HUES48 (cell line): ENCODE measurements around the gene PROB1.
"Not testable (repeated sequence)": the region's sequence is repeated elsewhere in the genome, so short reads cannot be mapped to it uniquely, and the experiment has no call there.

ENCODE experiments used
- H3K27ac ChIP-seq: one replicate; pipeline ENCODE4 v1.7.0; 2013; ENCODE audit warnings: low read depth, low read length, inconsistent platforms
- H3K27me3 ChIP-seq: 2 replicates; pipeline ENCODE4 v1.6.1; 2013; ENCODE audit warnings: mild to moderate bottlenecking, low read length; ENCODE audit not compliant: control insufficient read depth, insufficient read depth
- H3K36me3 ChIP-seq: 2 replicates; pipeline ENCODE4 v1.6.1; 2013; ENCODE audit warnings: low read length; ENCODE audit not compliant: control insufficient read depth, insufficient read depth
- H3K4me1 ChIP-seq: 2 replicates; pipeline ENCODE4 v1.6.1; 2013; ENCODE audit warnings: mild to moderate bottlenecking, low read length; ENCODE audit not compliant: control insufficient read depth, insufficient read depth
- H3K4me3 ChIP-seq: 2 replicates; pipeline ENCODE4 v1.5.1; 2013; ENCODE audit warnings: mild to moderate bottlenecking, low read depth, low read length
- H3K9ac ChIP-seq: 2 replicates; pipeline ENCODE4 v1.6.1; 2013; ENCODE audit warnings: mild to moderate bottlenecking, low read depth, low read length, moderate library complexity
- H3K9me3 ChIP-seq: 2 replicates; pipeline ENCODE4 v1.6.1; 2013; ENCODE audit warnings: low read length; ENCODE audit not compliant: control insufficient read depth, insufficient read depth

The PROB1 gene

DNA sequence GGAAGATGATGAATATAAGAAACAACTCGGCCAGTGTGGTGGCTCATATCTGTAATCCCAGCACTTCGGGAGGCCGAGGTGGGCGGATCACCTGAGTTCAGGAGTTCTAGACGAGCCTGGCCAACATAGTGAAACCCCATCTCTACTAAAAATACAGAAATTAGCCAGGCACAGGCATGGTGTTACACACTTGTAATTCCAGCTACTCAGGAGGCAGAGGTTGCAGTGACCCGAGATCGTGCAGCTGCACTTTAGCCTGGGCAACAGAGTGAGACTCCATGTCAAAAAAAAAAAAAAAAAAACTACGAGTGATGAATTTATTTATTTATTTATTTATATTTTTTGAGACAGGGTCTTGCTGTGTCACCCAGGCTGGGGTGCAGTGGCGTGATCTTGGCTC lies 47.0 kb downstream of the PROB1 start:
- not testable (repeated sequence) for H3K27me3 ChIP-seq, H3K9ac ChIP-seq, H3K9me3 ChIP-seq, H3K4me1 ChIP-seq, H3K4me3 ChIP-seq, H3K27ac ChIP-seq
- H3K36me3 ChIP-seq: peaks cover 16% of the 10 kb centered on the region

- not testable (repeated sequence) for H3K4me1 ChIP-seq, H3K9me3 ChIP-seq, H3K36me3 ChIP-seq, H3K27me3 ChIP-seq, H3K4me3 ChIP-seq, H3K9ac ChIP-seq, H3K27ac ChIP-seq
These were observed 49.5 kb downstream of the PROB1 start for GRCh38 chr5:139345442-139345841.

DNA sequence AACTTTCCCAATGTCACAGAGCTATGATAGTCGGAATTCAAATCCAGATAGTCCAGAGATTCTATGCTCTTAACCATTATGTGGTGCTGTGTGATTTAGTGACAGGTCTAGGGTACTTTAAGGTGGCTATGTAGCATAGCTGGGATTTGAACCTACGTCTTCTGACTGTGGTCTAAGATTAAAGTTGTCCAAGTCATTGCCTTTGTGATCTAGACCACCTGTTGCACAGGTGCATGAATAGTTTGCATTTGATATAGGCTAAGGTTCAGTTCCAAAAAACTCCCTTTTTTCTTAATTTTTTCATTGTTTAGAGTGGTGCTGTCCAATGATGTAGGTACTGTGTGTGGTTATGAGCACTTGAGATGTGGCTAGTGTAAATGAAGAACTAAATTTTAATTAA lies 50.7 kb downstream of the PROB1 start:
- Histone ChIP-seq H3K27ac (no peak overlapping the region), H3K4me3 (no peak overlapping the region), H3K36me3 (peaks cover 8% of the 10 kb centered on the region), H3K9me3 (no peaks in the 10 kb centered on the region), H3K4me1 (peaks cover 8% of the 10 kb centered on the region), H3K9ac (no peak overlapping the region), H3K27me3 (no peaks in the 10 kb centered on the region)

- Histone ChIP-seq H3K9ac (0 out of 2 replicates have a peak overlapping the region, but pooled peaks have one; percentile 3), H3K4me3 (peak overlapping the region; percentile 99), H3K4me1 (peaks cover 8% of the 10 kb centered on the region)
These were observed 51.4 kb downstream of the PROB1 start for GRCh38 chr5:139343476-139343875.

GRCh38 chr5:139342423-139342723 lies 52.5 kb downstream of the PROB1 start:
- H3K9ac ChIP-seq: peak overlapping the region; percentile 78
- peak overlapping the region; percentile 99 for H3K4me3 ChIP-seq
- peaks cover 8% of the 10 kb centered on the region for H3K4me1 ChIP-seq
- H3K27me3 ChIP-seq: no peaks in the 10 kb centered on the region
- no peaks in the 10 kb centered on the region for H3K9me3 ChIP-seq
- peaks cover 8% of the 10 kb centered on the region for H3K36me3 ChIP-seq
- peak overlapping the region; percentile 100 for H3K27ac ChIP-seq

More at GRCh38 chr5:139343476-139343875, 51.4 kb downstream of the PROB1 start:
- no peaks in the 10 kb centered on the region for H3K27me3 ChIP-seq
- H3K9me3 ChIP-seq: no peaks in the 10 kb centered on the region
- H3K36me3 ChIP-seq: peaks cover 8% of the 10 kb centered on the region
- no peak overlapping the region for H3K27ac ChIP-seq

DNA sequence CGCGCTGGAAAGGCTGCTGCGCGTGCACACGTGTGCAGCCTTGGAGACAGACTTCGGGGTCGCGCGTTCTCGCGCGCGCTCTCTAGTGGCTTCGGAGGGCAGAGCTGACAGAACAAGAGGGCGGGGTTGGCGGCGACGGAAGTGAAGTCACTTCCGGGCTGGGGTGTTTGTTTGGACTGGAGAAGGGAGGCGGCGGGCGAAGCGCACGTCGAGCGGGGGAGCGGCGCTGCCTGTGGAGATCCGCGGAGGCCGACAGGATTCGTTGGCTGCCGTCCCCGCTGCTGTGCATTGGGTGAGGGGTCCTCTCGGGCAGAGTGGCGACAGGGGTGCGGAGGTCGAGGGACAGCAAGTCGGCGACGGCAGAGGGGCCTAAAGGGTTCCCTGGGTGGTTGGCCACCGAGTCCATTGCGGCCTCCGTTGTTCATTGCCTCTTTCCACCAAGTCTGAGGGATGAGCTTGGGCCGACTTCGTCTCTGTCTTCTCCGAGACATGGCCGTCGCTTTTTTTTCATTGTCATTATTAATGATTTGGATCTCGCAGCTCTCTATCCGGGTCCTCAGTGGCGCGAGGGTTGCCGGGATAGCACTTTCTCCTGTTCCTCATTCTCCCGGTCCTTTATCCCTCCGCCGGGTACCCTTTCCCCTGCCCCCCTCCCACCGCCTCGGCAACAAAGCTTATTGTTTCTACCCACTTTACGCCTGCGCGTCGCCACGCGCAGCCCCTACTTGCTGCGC lies 53.0 kb downstream of the PROB1 start, which contains the start of gene PAIP2:
Gene PAIP2 (plus strand): TSS at position 166 of the 734 bp plus-strand sequence. CDS start 21,931 bp downstream, outside the sequence.
- peaks cover 8% of the 10 kb centered on the region for H3K4me1 ChIP-seq
- H3K36me3 ChIP-seq: peaks cover 8% of the 10 kb centered on the region
- no peaks in the 10 kb centered on the region for H3K27me3 ChIP-seq
- peak within 1 kb of the TSS; percentile 100 for H3K27ac ChIP-seq
- no peaks in the 10 kb centered on the region for H3K9me3 ChIP-seq
- peak within 1 kb of the TSS; percentile 99 for H3K4me3 ChIP-seq
- H3K9ac ChIP-seq: peak within 1 kb of the TSS; percentile 99

GRCh38 chr5:139341187-139341688 lies 53.7 kb downstream of the PROB1 start:
- Histone ChIP-seq H3K27ac (no peak overlapping the region), H3K9me3 (no peaks in the 10 kb centered on the region), H3K9ac (no peak overlapping the region), H3K27me3 (no peaks in the 10 kb centered on the region), H3K4me3 (peak overlapping the region; percentile 99), H3K36me3 (peaks cover 8% of the 10 kb centered on the region), H3K4me1 (peaks cover 8% of the 10 kb centered on the region)
